ENCODE data around the gene BMPR1A. TPM values are rescaled to one million over a fixed set of nuclear protein-coding genes. Genes with fewer than 3 reads are reported as not detected.

BMPR1A gene
- total and polyA plus RNA-seq, 9 of the 15 experiments (the other 6 are each of a cell fraction or from before 2014, with no cell fraction given): 1.6 to 17.5 (median 9.1) TPM

DNA sequence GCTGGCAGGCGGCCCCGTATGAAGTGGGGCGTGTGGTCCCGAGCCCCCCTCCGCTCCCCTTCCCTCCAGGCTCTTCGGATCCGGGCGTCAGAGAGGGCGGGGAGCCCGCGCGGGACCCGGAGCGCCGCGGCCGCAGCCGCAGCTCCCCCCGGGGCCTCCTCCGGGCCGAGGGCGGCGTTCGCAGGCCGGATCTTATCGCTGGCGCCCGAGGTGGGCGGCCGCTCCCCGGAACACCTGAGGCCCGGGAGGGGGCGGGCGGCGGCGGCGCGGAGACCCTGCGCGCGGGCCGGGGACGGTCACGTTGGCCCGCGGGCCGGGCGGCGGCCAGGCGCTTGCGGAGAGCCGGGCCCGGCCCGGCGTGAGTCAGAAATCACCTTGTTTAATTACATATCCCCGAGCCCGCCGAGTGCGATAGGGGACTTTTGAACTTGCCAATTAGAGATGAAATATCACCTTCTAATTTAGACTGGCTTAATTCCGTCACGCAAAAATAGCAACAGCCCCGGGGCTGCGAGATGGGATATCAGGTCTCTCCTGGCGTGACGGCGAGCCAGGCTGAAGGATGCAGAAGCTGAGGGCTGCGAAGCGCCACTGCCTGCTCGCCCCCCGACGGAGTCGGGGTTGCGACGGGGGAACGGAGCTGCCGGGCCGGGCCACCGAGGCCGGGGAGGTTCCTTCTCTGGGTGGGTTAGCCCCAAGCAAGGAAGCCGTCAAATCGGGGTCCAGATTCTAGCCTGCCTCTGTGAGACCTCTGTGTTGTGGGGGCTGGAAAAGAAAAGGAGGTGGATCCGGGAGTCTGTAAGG, 44.7 kb upstream of the BMPR1A start (continued):
- TF ChIP-seq, protein P1, sequence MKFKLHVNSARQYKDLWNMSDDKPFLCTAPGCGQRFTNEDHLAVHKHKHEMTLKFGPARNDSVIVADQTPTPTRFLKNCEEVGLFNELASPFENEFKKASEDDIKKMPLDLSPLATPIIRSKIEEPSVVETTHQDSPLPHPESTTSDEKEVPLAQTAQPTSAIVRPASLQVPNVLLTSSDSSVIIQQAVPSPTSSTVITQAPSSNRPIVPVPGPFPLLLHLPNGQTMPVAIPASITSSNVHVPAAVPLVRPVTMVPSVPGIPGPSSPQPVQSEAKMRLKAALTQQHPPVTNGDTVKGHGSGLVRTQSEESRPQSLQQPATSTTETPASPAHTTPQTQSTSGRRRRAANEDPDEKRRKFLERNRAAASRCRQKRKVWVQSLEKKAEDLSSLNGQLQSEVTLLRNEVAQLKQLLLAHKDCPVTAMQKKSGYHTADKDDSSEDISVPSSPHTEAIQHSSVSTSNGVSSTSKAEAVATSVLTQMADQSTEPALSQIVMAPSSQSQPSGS (CRISPR knock-in tag; IDR thresholded peaks at IDR 0.05): no peak
- TF ChIP-seq NEUROD1 (IDR thresholded peaks at IDR 0.05; ENCODE audit: borderline replicate concordance, low read depth, low read length, partially characterized antibody) (no peak), RFX1 (IDR thresholded peaks at IDR 0.05) (no peak), GTF2F1 (IDR thresholded peaks at IDR 0.05; ENCODE audit: low read depth, low read length) (no peak), RBFOX2 (IDR thresholded peaks at IDR 0.05; ENCODE audit: low read depth, low read length) (peak; percentile 79), FOSL1 (tag; conservative IDR thresholded peaks at IDR 0.05) (peak; percentile 26; the same call in 1 of the 2 replicates), NR0B1 (IDR thresholded peaks at IDR 0.05; ENCODE audit: partially characterized antibody) (no peak), CEBPZ (IDR thresholded peaks at IDR 0.05; ENCODE audit: borderline replicate concordance, low read depth, low read length) (no peak), DPF2 (IDR thresholded peaks at IDR 0.05) (no peak), ZNF431 (CRISPR knock-in tag; IDR thresholded peaks at IDR 0.05) (no peak), JUN (IDR thresholded peaks at IDR 0.05; ENCODE audit: borderline replicate concordance, low read depth, low read length) (no peak), JUN (CRISPR knock-in tag; IDR thresholded peaks at IDR 0.05; ENCODE audit: borderline replicate concordance) (no peak), HNRNPLL (IDR thresholded peaks at IDR 0.05; ENCODE audit: low read depth, low read length, poor library complexity, severe bottlenecking) (peak; percentile 15), TSC22D4 (tag; IDR thresholded peaks at IDR 0.05) (no peak), NBN (IDR thresholded peaks at IDR 0.05; ENCODE audit: low read depth) (no peak), NFE2L1 (tag; IDR thresholded peaks at IDR 0.05; ENCODE audit: borderline replicate concordance, low read depth) (no peak), MAFK (IDR thresholded peaks at IDR 0.05; ENCODE audit: low read length) (no peak), ZSCAN29 (IDR thresholded peaks at IDR 0.05) (no peak), ZNF12 (CRISPR knock-in tag; IDR thresholded peaks at IDR 0.05) (no peak), EP400 (IDR thresholded peaks at IDR 0.05) (no peak), POLR2G (IDR thresholded peaks at IDR 0.05; ENCODE audit: low read depth, low read length) (peak; percentile 79)
- TF ChIP-seq, protein P2, sequence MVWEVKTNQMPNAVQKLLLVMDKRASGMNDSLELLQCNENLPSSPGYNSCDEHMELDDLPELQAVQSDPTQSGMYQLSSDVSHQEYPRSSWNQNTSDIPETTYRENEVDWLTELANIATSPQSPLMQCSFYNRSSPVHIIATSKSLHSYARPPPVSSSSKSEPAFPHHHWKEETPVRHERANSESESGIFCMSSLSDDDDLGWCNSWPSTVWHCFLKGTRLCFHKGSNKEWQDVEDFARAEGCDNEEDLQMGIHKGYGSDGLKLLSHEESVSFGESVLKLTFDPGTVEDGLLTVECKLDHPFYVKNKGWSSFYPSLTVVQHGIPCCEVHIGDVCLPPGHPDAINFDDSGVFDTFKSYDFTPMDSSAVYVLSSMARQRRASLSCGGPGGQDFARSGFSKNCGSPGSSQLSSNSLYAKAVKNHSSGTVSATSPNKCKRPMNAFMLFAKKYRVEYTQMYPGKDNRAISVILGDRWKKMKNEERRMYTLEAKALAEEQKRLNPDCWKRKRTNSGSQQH (CRISPR knock-in tag; IDR thresholded peaks at IDR 0.05): no peak

All from K562 (cell line).